B cell (primary cell): ENCODE results near the gene RNF141. TPM values are rescaled to one million over a fixed set of nuclear protein-coding genes. Genes with fewer than 3 reads are reported as not detected.

Experiments used
- ATAC-seq: fragments of 200-7000 bp; cut with Tn5 transposase; one replicate; pipeline ENCODE4 v1.10.0; 2021; ENCODE audit warnings: low read depth, mild to moderate bottlenecking, moderate number of reproducible peaks, moderate library complexity
- CTCF ChIA-PET: fragments of 350-600 bp; sonication (Branson Sonifier 250); formaldehyde crosslinking; loops from one replicate; lab custom pipeline; 2021; ENCODE audit warnings: antibody characterized with exemption, inconsistent platforms; lab: Charles Lee
- POLR2A ChIA-PET: fragments of 350-600 bp; sonication (Branson Sonifier 250); formaldehyde crosslinking; loops from one replicate; lab custom pipeline; 2021; ENCODE audit warnings: antibody characterized with exemption; lab: Charles Lee
- DNase-seq: peaks from one replicate; pipeline ENCODE4 v3.0.0; 2013
- H2AFZ ChIP-seq: 2 replicates; pipeline ENCODE4 v1.6.1; 2012; ENCODE audit warnings: mild to moderate bottlenecking, low read depth, low read length; ENCODE audit not compliant: insufficient read depth, poor library complexity, severe bottlenecking
- H3K27ac ChIP-seq, 2 donors: 1 replicate in 1 of 2; 2 replicates in 1 of 2; pipeline ENCODE4 v1.5.1; 2012 to 2013; ENCODE audit warnings: low read length in 2 of 2, mild to moderate bottlenecking in 2 of 2, moderate library complexity in 1 of 2
- H3K27me3 ChIP-seq, 4 experiments: fragments of 200-600 bp in 1 of 4; sonication (generic) in 1 of 4; replicated peaks in 1 of 4; 1 replicate in 2 of 4; 2 replicates in 2 of 4; pipeline versions ENCODE4 v1.6.1 to v1.7.0; 2013 to 2016; ENCODE audit warnings: low read length in 3 of 4, mild to moderate bottlenecking in 2 of 4, mixed read lengths in 1 of 4, moderate library complexity in 1 of 4; ENCODE audit not compliant: insufficient read depth in 4 of 4, control insufficient read depth in 3 of 4; ENCODE audit errors: control extremely low read depth in 1 of 4
- H3K36me3 ChIP-seq, 2 experiments: replicated peaks in 1 of 2; 1 replicate in 1 of 2; 2 replicates in 1 of 2; pipeline versions ENCODE4 v1.6.1 to v1.7.1; 2013; ENCODE audit warnings: low read length in 1 of 2; ENCODE audit not compliant: insufficient read depth in 2 of 2, control insufficient read depth in 1 of 2; ENCODE audit errors: control extremely low read depth in 1 of 2, extremely low read depth in 1 of 2
- H3K4me1 ChIP-seq, 2 donors: fragments of 200-600 bp in 1 of 2; sonication (generic) in 1 of 2; 1 replicate in 1 of 2; 2 replicates in 1 of 2; pipeline versions ENCODE4 v1.5.1 to v1.6.1; 2013 to 2017; ENCODE audit warnings: low read length in 2 of 2; ENCODE audit not compliant: control insufficient read depth in 2 of 2, insufficient read depth in 2 of 2
- H3K4me2 ChIP-seq: replicated peaks from 2 replicates; pipeline ENCODE3; 2012; ENCODE audit warnings: mild to moderate bottlenecking, low read depth, low read length; ENCODE audit not compliant: poor library complexity, severe bottlenecking
- H3K4me3 ChIP-seq, 5 experiments: fragments of 200-600 bp in 1 of 5; sonication (generic) in 1 of 5; 1 replicate in 3 of 5; 2 replicates in 2 of 5; pipeline versions ENCODE4 v1.5.1 to v1.7.0; 2011 to 2016; ENCODE audit warnings: low read length in 4 of 5, mild to moderate bottlenecking in 4 of 5, low read depth in 2 of 5, control low read depth in 1 of 5, moderate library complexity in 1 of 5; ENCODE audit not compliant: insufficient read depth in 1 of 5; ENCODE audit errors: control extremely low read depth in 1 of 5, extremely low read depth in 1 of 5
- H3K79me2 ChIP-seq: fragments of 200-600 bp; sonication (generic); one replicate; pipeline ENCODE4 v1.6.0; 2016; ENCODE audit warnings: low read length; ENCODE audit not compliant: control insufficient read depth, insufficient read depth
- H3K9ac ChIP-seq: fragments of 200-600 bp; sonication (generic); 2 replicates; pipeline ENCODE4 v1.6.1; 2017; ENCODE audit warnings: mild to moderate bottlenecking, low read length, moderate library complexity
- H3K9me3 ChIP-seq, 3 donors: one replicate each; pipeline versions ENCODE4 v1.6.1 to v1.7.1; 2013; ENCODE audit warnings: low read length in 2 of 3; ENCODE audit not compliant: control insufficient read depth in 2 of 3, insufficient read depth in 1 of 3; ENCODE audit errors: control extremely low read depth in 1 of 3
- H4K20me1 ChIP-seq: 2 replicates; pipeline ENCODE4 v1.6.0; 2012; ENCODE audit warnings: mild to moderate bottlenecking, low read length; ENCODE audit not compliant: insufficient read depth, control insufficient read depth, poor library complexity, severe bottlenecking
- H3K27ac Mint-ChIP-seq: one replicate; pipeline ENCODE4 v1.8.0; 2021; ENCODE audit warnings: mixed read lengths
- H3K27me3 Mint-ChIP-seq: one replicate; pipeline ENCODE4 v1.8.0; 2021; ENCODE audit warnings: mixed read lengths
- H3K4me1 Mint-ChIP-seq: one replicate; pipeline ENCODE4 v1.8.0; 2021; ENCODE audit warnings: mixed read lengths
- H3K4me3 Mint-ChIP-seq: one replicate; pipeline ENCODE4 v1.8.0; 2021; ENCODE audit warnings: mixed read lengths
- H3K9me3 Mint-ChIP-seq: one replicate; pipeline ENCODE4 v1.8.0; 2022; ENCODE audit warnings: mixed read lengths; ENCODE audit not compliant: insufficient read depth
- CTCF ChIP-seq: fragments of 200-600 bp; IDR thresholded peaks from one replicate; pipeline ENCODE4 v1.8.0; 2022; ENCODE audit warnings: antibody characterized with exemption, mild to moderate bottlenecking
- EZH2 ChIP-seq: IDR thresholded peaks from 2 replicates; pipeline ENCODE4 v1.6.1; 2012; ENCODE audit warnings: borderline replicate concordance, low read depth, mild to moderate bottlenecking, moderate library complexity, low read length; ENCODE audit not compliant: insufficient read depth, poor library complexity, severe bottlenecking
- WGBS: methylation state at CpG from one replicate; pipeline ENCODE4 v1.1.5; 2013; ENCODE audit warnings: missing lambda C conversion rate; ENCODE audit not compliant: insufficient coverage; 5-methylcytosine and 5-hydroxymethylcytosine counted together
- intact Hi-C: fragments of 100-400 bp; cut with micrococcal nuclease; formaldehyde crosslinking; loops from one replicate; pipeline ENCODE4 v1.10.0; 2022
- polyA plus RNA-seq: library from polyadenylated mRNA; depleted of rRNA; stranded (reverse); fragments of >200 nt; gene quantifications from 2 replicates; pipeline ENCODE4 v1.2.3, GENCODE V29; 2012
- total RNA-seq, 2 donors: library from RNA; stranded (reverse); fragments of 120-200 nt in 1 of 2; gene quantifications; 1 replicate in 1 of 2; 2 replicates in 1 of 2; pipeline versions ENCODE4 v1.2.3 to v1.2.4, GENCODE V29; 2013 to 2022

Gene RNF141
- total and polyA plus RNA-seq, 2 donors (not counting 1 experiment from before 2014, with no cell fraction given): 23.3 to 48.2 TPM

GRCh38 chr11:10503777-10504480 lies 37.1 kb downstream of the RNF141 start:
- intact Hi-C loops: loop anchor here (5.0 kb wide), 1 partner anchor 33 kb away; no protein-coding TSS in a partner anchor
- peak overlapping the region; percentile 76 for H3K27ac Mint-ChIP-seq
- Histone ChIP-seq H3K79me2 (peaks cover 16% of the 10 kb centered on the region), H4K20me1 (no peaks in the 10 kb centered on the region), H3K4me1 (peaks cover 21% of the 10 kb centered on the region in 2 donors), H3K27ac (peak overlapping the region; percentile 38 to 65), H3K9me3 (no peaks in the 10 kb centered on the region), H2AFZ (no peak overlapping the region), H3K4me3 (no peak overlapping the region), H3K27me3 (no peaks in the 10 kb centered on the region), H3K9ac (no peak overlapping the region), H3K4me2 (peak overlapping the region; percentile 47), H3K36me3 (peaks cover 15 to 43% of the 10 kb centered on the region in 2 experiments)
- peak overlapping the region; percentile 23 for H3K4me3 Mint-ChIP-seq
- ChIA-PET CTCF (interaction anchor here (0.8 to 5.2 kb wide), 11 partner anchors 9 to 153 kb away, joined by 3 to 26 read pairs (median 4); partner anchors contain the start of gene RNF141), POLR2A (interaction anchor here (0.6 to 1.2 kb wide), 3 partner anchors 15 to 82 kb away, joined by 3 to 6 read pairs (median 3); no protein-coding TSS in a partner anchor)
- TF ChIP-seq CTCF (no peak), EZH2 (no peak)
- DNase-seq (no peak), ATAC-seq (no peak)
- WGBS: 100% methylated on average over 1 of the region's 5 CpGs
- H3K9me3 Mint-ChIP-seq: no peaks in the 10 kb centered on the region
- H3K4me1 Mint-ChIP-seq: peaks cover 27% of the 10 kb centered on the region
- no peaks in the 10 kb centered on the region for H3K27me3 Mint-ChIP-seq

GRCh38 chr11:10503221-10503620 lies 37.8 kb downstream of the RNF141 start:
- H3K27me3 ChIP-seq: no peaks in the 10 kb centered on the region
- intact Hi-C loops: loop anchor here (5.0 kb wide), 1 partner anchor 34 kb away; no protein-coding TSS in a partner anchor
- H4K20me1 ChIP-seq: no peaks in the 10 kb centered on the region
- peak overlapping the region; percentile 9 for H2AFZ ChIP-seq
- peaks cover 17 to 50% of the 10 kb centered on the region in 2 experiments for H3K36me3 ChIP-seq
- ChIA-PET CTCF (interaction anchor here (0.8 to 5.2 kb wide), 12 partner anchors 10 to 153 kb away, joined by 3 to 26 read pairs (median 4); partner anchors contain the start of gene RNF141), POLR2A (interaction anchor here (0.6 to 1.2 kb wide), 3 partner anchors 15 to 81 kb away, joined by 3 to 6 read pairs (median 3); no protein-coding TSS in a partner anchor)
- H3K4me3 ChIP-seq: peak overlapping the region in 1 of 5 experiments; percentile 18
- H3K27ac Mint-ChIP-seq: peak overlapping the region; percentile 81
- H3K9ac ChIP-seq: no peak overlapping the region
- H3K4me3 Mint-ChIP-seq: peak overlapping the region; percentile 20
- TF ChIP-seq EZH2 (no peak), CTCF (no peak)
- WGBS: 10% methylated on average over 2 of the region's 2 CpGs
- no peaks in the 10 kb centered on the region for H3K27me3 Mint-ChIP-seq
- peaks cover 16% of the 10 kb centered on the region for H3K79me2 ChIP-seq
- peaks cover 27% of the 10 kb centered on the region for H3K4me1 Mint-ChIP-seq
- ATAC-seq: peak; percentile 73
- H3K27ac ChIP-seq: peak overlapping the region; percentile 38 to 65
- H3K4me1 ChIP-seq: peaks cover 21% of the 10 kb centered on the region in 2 donors
- DNase-seq: peak; percentile 65
- H3K9me3 ChIP-seq: no peaks in the 10 kb centered on the region
- H3K9me3 Mint-ChIP-seq: no peaks in the 10 kb centered on the region
- peak overlapping the region; percentile 47 for H3K4me2 ChIP-seq
